Activated naive CD4-positive, alpha-beta T cell treated with anti-CD3 and anti-CD28 coated beads, Interleukin-2, amount 10 ng/mL, durations not matched to agents 7 days and 5 days (primary cell): Measurements from ENCODE around the gene MORC2.

Experiments
- CTCF ChIA-PET: fragments of 350-600 bp; sonication (Branson Sonifier 250); formaldehyde crosslinking; loops from one replicate; lab custom pipeline; 2021; ENCODE audit warnings: antibody characterized with exemption; lab: Charles Lee
- DNase-seq: peaks from one replicate; pipeline ENCODE4 v3.0.0-alpha.2; 2020
- H3K27ac Mint-ChIP-seq: one replicate; pipeline ENCODE4 v1.8.0; 2021; ENCODE audit warnings: mild to moderate bottlenecking, moderate library complexity, mixed read lengths
- H3K27me3 Mint-ChIP-seq: one replicate; pipeline ENCODE4 v1.8.0; 2021; ENCODE audit warnings: mild to moderate bottlenecking, mixed read lengths
- H3K36me3 Mint-ChIP-seq: one replicate; pipeline ENCODE4 v1.8.0; 2021; ENCODE audit warnings: mixed read lengths
- H3K4me1 Mint-ChIP-seq: one replicate; pipeline ENCODE4 v1.8.0; 2021; ENCODE audit warnings: mixed read lengths
- H3K4me3 Mint-ChIP-seq: one replicate; pipeline ENCODE4 v1.8.0; 2021; ENCODE audit warnings: mild to moderate bottlenecking, moderate library complexity, mixed read lengths
- H3K9me3 Mint-ChIP-seq: one replicate; pipeline ENCODE4 v1.8.0; 2021; ENCODE audit warnings: mixed read lengths

Gene MORC2

DNA sequence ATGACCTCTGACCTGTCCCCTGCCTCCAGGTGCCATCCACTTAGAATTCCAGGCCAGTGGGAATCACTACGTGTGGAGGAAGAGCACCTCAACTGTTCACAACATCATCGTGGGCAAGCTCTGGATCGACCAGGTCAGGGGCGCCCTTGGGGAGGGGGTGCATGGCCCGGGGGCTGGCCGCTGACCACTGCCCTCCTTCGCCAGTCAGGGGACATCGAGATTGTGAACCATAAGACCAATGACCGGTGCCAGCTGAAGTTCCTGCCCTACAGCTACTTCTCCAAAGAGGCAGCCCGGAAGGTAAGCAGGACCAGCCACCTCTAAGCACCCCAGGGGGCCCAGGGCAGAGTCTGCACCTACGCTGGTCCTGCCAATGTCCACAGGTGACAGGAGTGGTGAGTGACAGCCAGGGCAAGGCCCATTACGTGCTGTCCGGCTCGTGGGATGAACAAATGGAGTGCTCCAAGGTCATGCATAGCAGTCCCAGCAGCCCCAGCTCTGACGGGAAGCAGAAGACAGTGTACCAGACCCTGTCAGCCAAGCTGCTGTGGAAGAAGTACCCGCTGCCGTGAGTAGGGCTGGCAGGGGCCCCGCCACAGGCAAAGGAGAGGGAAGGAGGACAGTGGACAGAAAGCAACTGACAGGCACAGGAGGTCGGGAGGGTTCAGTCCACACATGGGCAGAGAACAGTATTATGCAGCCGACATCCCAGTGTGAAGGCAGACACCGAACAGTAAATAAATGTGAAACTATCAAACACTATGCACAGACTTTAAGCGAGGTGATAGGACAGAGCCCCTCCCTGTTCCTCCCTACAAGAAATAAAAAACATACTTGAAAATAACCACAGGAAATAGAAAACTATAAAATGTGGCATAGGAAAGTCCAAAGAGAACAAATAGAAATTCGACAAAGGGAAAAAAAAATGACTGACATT lies 74.9 kb downstream of the MORC2 start:
- Mint-ChIP-seq H3K27ac (peak overlapping the region; percentile 71), H3K4me3 (peak overlapping the region; percentile 40), H3K27me3 (no peaks in the 10 kb centered on the region), H3K9me3 (no peaks in the 10 kb centered on the region), H3K36me3 (no peaks in the 10 kb centered on the region), H3K4me1 (peaks cover 24% of the 10 kb centered on the region)
- CTCF ChIA-PET = interaction anchor here (1.0 kb wide), 2 partner anchors 18 to 26 kb away, joined by 3 to 5 read pairs; no protein-coding TSS in a partner anchor
- DNase-seq = no peak

- no peaks in the 10 kb centered on the region for H3K9me3 Mint-ChIP-seq
- no peaks in the 10 kb centered on the region for H3K27me3 Mint-ChIP-seq
- no peak for DNase-seq
- H3K36me3 Mint-ChIP-seq = no peaks in the 10 kb centered on the region
- H3K27ac Mint-ChIP-seq = no peak overlapping the region
- H3K4me1 Mint-ChIP-seq = peaks cover 24% of the 10 kb centered on the region
- CTCF ChIA-PET = interaction anchor here (1.0 to 3.4 kb wide), 2 partner anchors 19 to 129 kb away, joined by 3 to 20 read pairs; no protein-coding TSS in a partner anchor
- H3K4me3 Mint-ChIP-seq = no peak overlapping the region
Observed at GRCh38 chr22:30892731-30893221, 75.8 kb downstream of the MORC2 start.

DNA sequence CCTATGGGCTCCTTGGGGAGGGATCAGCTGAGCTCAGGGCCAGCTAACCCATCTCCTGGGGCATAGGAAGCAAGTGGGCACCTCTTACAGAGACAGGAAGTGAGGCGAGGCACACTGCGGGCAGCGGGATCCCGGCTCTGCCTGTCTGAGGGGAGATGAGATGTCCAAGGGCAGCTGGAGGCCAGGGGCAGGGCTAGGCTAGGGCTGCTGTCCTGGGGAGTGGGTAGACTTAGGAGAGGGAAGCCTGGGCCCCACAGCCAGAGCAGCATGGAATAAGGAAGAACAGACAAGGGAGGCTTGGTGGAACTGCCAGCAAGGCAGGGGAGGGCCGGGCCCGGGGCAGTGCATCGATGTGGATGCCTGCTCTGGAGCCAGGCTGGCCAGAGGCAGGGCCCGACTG lies 76.3 kb downstream of the MORC2 start:
- CTCF ChIA-PET = interaction anchor here (3.4 kb wide), 1 partner anchor 128 kb away, joined by 20 read pairs; no protein-coding TSS in a partner anchor
- Mint-ChIP-seq H3K4me3 (no peak overlapping the region), H3K27ac (peak overlapping the region; percentile 70)

DNA sequence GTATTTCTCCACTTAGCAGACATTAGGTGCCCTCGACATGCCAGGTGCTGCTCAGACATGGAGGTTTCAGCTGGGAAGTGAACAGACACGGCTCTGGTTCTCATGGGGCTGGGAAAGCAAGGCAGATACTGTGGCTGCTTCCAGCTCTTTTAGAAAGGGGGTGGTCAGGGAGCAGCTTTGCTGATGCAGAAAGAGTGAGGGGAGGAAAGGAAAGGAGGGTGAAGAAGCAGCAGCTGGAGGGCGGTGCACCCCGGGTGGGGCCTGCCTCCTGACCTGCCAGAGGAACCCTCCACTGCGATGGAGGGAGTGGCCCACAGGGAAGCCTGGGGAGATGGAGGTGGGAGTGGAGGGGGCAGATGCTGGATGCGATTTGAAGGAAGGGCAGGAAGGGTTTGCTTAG lies 76.8 kb downstream of the MORC2 start:
- Mint-ChIP-seq H3K4me1 (peaks cover 24% of the 10 kb centered on the region), H3K27me3 (no peaks in the 10 kb centered on the region), H3K4me3 (no peak overlapping the region), H3K36me3 (no peaks in the 10 kb centered on the region), H3K9me3 (no peaks in the 10 kb centered on the region), H3K27ac (peak overlapping the region; percentile 24)
- no peak for DNase-seq
- CTCF ChIA-PET = interaction anchor here (3.4 kb wide), 1 partner anchor 128 kb away, joined by 20 read pairs; no protein-coding TSS in a partner anchor

More for the DNA sequence above, 76.3 kb downstream of the MORC2 start:
- DNase-seq = no peak
- Mint-ChIP-seq H3K4me1 (peaks cover 24% of the 10 kb centered on the region), H3K9me3 (no peaks in the 10 kb centered on the region), H3K36me3 (no peaks in the 10 kb centered on the region), H3K27me3 (no peaks in the 10 kb centered on the region)

DNA sequence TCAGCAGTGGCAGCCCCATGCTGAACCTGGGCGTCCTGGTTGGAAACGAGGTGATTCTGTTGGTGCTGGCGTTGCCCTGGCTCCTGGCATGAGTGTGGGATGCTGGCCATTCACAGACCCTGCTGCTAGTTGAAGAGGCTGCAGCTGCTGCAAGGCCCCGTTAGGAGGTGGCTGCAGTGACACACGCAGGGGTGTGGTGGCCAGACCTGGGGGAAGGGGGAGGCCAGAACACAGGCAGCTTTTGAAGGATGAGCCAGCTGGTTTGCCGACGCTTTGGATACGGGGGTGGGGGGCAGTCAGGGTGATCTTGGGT lies 77.2 kb downstream of the MORC2 start:
- no peak overlapping the region for H3K27ac Mint-ChIP-seq

DNA sequence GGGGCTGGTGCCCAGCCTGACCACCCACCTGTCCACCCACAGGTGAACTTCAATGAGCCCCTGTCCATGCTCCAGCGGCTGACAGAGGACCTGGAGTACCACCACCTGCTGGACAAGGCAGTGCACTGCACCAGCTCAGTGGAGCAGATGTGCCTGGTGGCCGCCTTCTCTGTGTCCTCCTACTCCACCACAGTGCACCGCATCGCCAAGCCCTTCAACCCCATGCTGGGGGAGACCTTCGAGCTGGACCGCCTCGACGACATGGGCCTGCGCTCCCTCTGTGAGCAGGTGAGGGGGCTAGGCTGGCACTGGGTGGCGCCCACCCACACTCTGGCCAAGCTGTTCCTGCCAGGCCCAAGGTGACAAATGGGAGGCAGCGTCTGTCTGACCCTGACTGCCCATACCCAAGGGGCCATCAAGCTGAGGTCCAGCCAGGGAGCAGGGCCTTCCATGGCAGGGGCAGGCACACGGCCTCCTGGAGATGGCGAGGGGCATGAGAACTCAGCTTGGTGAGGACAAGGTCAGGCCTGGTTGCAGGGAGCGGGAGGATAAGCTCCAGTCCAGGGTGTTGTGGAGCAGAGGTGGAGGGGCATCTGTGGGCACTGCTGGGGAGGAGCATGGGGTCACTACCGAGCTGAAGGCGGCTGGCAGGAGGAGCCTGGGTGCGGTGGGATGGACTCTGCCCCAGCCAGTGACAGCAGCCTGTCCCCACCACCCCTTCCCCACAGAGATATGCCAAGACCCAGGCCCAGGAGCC lies 77.7 kb downstream of the MORC2 start:
- Mint-ChIP-seq H3K27me3 (no peaks in the 10 kb centered on the region), H3K27ac (no peak overlapping the region), H3K4me1 (peaks cover 24% of the 10 kb centered on the region), H3K9me3 (no peaks in the 10 kb centered on the region), H3K4me3 (no peak overlapping the region), H3K36me3 (no peaks in the 10 kb centered on the region)
- peak; percentile 50 for DNase-seq
- CTCF ChIA-PET = interaction anchor here (0.6 to 3.4 kb wide), 5 partner anchors 12 to 1926 kb away, joined by 3 to 20 read pairs (median 3); no protein-coding TSS in a partner anchor

More for the DNA sequence above, 77.2 kb downstream of the MORC2 start:
- Mint-ChIP-seq H3K9me3 (no peaks in the 10 kb centered on the region), H3K4me3 (no peak overlapping the region), H3K4me1 (peaks cover 24% of the 10 kb centered on the region), H3K27me3 (no peaks in the 10 kb centered on the region), H3K36me3 (no peaks in the 10 kb centered on the region)
- CTCF ChIA-PET = interaction anchor here (1.0 to 3.4 kb wide), 2 partner anchors 13 to 127 kb away, joined by 4 to 20 read pairs; no protein-coding TSS in a partner anchor
- no peak for DNase-seq

DNA sequence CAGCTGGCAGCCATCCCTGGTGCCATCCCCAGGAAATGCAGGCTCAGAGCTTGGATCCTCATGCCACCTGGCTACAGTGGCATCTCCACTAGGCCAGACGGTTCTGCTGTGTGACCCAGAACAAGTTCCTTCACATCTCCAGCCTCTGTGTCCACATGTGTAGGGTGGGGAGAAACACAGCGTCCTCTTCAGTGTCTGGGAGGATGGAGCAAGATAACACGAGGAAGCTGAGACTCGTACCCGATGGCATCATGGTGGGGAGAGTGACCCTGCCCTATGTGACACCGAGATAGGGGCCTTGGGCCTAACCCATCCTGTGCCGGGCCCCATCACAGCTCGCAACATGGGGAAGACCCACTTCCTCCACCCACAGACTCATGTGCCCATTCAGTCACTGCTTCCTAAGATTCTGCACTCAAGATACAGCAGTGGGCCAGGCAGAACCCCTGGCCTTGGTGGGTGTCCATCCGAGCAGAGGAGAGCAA lies 78.5 kb downstream of the MORC2 start:
- Mint-ChIP-seq H3K4me1 (peaks cover 24% of the 10 kb centered on the region), H3K4me3 (no peak overlapping the region), H3K27ac (no peak overlapping the region)

DNA sequence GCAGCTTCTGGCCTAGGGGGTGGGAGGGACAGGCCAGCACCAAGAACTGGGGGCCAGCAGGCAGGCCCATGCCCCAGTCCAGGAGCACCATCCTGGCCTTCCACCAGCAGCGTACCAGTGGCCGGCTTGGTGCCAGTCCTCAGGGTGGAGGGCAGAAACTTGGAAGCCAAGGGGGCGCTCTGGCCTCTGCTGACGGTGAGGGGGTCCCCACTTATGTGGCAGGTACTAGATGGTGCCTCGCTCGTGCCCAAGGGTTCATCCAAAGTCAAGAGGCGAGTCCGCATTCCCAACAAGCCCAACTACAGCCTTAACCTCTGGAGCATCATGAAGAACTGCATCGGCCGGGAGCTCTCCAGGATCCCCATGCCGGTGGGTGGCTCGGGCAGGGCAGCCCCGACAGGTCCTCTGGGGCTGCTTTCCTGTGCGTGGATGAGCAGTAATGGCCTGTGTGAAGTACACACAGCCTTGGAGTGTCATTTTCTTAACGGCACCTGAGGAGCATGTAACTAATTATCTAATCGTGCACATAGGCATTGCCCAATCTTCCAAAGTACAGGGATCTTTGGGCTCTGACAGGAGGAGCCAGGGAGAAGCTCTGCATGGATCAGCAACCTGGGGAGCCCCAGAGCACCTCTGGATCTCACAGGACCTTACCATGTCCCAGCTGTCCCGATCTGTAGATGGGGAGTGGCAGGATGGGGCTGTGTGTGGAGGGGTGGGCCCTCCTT lies 79.1 kb downstream of the MORC2 start:
- Mint-ChIP-seq H3K9me3 (no peaks in the 10 kb centered on the region), H3K4me1 (peaks cover 22% of the 10 kb centered on the region), H3K27me3 (no peaks in the 10 kb centered on the region), H3K4me3 (no peak overlapping the region), H3K27ac (no peak overlapping the region), H3K36me3 (no peaks in the 10 kb centered on the region)
- no peak for DNase-seq
- CTCF ChIA-PET = interaction anchor here (0.5 to 3.4 kb wide), 5 partner anchors 10 to 129 kb away, joined by 3 to 20 read pairs (median 3); no protein-coding TSS in a partner anchor

More for the DNA sequence above, 78.5 kb downstream of the MORC2 start:
- no peaks in the 10 kb centered on the region for H3K27me3 Mint-ChIP-seq
- no peak for DNase-seq
- CTCF ChIA-PET = interaction anchor here (0.6 to 3.4 kb wide), 7 partner anchors 11 to 1927 kb away, joined by 3 to 20 read pairs (median 3); no protein-coding TSS in a partner anchor
- no peaks in the 10 kb centered on the region for H3K9me3 Mint-ChIP-seq
- H3K36me3 Mint-ChIP-seq = no peaks in the 10 kb centered on the region

DNA sequence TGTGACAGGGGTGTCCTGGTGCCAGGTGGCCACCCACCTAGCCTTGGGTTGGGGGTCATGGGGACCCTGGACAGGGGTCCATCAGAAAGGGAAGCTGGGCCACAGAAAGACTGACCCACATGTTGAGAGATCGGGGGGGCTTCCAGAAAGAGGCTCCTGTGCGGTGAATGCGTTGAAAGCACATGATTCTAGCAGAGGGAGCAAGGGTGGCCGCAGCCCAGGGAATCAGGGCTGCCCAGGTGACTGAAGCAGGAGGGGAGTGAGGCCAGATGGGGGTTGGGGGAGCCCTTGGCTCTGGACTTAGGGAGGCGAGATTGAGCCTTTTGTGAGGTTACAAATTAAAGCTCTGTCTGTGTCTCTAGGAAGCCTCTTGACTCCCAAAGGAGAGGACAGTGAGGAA lies 80.7 kb downstream of the MORC2 start:
- Mint-ChIP-seq H3K27ac (peak overlapping the region; percentile 5), H3K4me1 (peaks cover 6% of the 10 kb centered on the region), H3K27me3 (no peaks in the 10 kb centered on the region), H3K36me3 (no peaks in the 10 kb centered on the region), H3K9me3 (no peaks in the 10 kb centered on the region), H3K4me3 (no peak overlapping the region)
- CTCF ChIA-PET = interaction anchor here (0.9 kb wide), 1 partner anchor 116 kb away, joined by 3 read pairs; no protein-coding TSS in a partner anchor
- peak; percentile 17 for DNase-seq

- Mint-ChIP-seq H3K36me3 (no peaks in the 10 kb centered on the region), H3K27me3 (no peaks in the 10 kb centered on the region), H3K27ac (no peak overlapping the region), H3K4me1 (peaks cover 6% of the 10 kb centered on the region), H3K9me3 (no peaks in the 10 kb centered on the region), H3K4me3 (no peak overlapping the region)
- CTCF ChIA-PET = interaction anchor here (0.9 kb wide), 1 partner anchor 115 kb away, joined by 3 read pairs; no protein-coding TSS in a partner anchor
- DNase-seq = no peak
Observed at GRCh38 chr22:30887453-30887852, 81.1 kb downstream of the MORC2 start.

DNA sequence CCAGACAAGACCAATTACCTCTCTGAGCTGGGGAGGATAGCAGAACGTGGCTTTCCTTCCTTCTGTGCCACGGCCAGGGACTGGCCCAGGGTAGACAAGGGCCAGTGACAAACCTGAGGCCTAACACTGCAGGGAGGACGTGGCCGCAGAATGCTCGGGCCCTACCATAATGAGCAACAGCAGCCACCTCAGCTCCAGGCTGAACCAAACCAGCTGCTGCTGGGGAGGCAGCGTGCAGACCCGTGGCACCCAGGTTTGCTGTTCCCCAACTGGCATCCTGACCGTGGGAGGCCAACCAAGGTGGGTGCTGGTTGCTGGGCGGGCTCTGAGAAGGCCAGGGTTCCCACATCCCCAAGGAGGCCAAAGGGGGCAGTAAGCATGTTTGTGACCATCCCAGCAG lies 83.0 kb downstream of the MORC2 start:
- no peaks in the 10 kb centered on the region for H3K4me1 Mint-ChIP-seq
- no peaks in the 10 kb centered on the region for H3K9me3 Mint-ChIP-seq
- CTCF ChIA-PET = no interaction called here
- no peak overlapping the region for H3K27ac Mint-ChIP-seq
- no peak for DNase-seq
- no peaks in the 10 kb centered on the region for H3K36me3 Mint-ChIP-seq
- H3K27me3 Mint-ChIP-seq = no peaks in the 10 kb centered on the region
- H3K4me3 Mint-ChIP-seq = no peak overlapping the region

- CTCF ChIA-PET = no interaction called here
- H3K27ac Mint-ChIP-seq = no peak overlapping the region
Observed at GRCh38 chr22:30885001-30885366, 83.6 kb downstream of the MORC2 start.

More at GRCh38 chr22:30885001-30885366, 83.6 kb downstream of the MORC2 start:
- no peak overlapping the region for H3K4me3 Mint-ChIP-seq
- DNase-seq = no peak
- no peaks in the 10 kb centered on the region for H3K36me3 Mint-ChIP-seq
- H3K4me1 Mint-ChIP-seq = no peaks in the 10 kb centered on the region
- no peaks in the 10 kb centered on the region for H3K27me3 Mint-ChIP-seq
- H3K9me3 Mint-ChIP-seq = no peaks in the 10 kb centered on the region
